ENCODE measurements around the gene MAGEC3. TPM values are rescaled to one million over a fixed set of nuclear protein-coding genes. Genes with fewer than 3 reads are reported as not detected.

Gene MAGEC3
- polyA plus RNA-seq, 1 donor (not counting 4 experiments of a cell fraction or from before 2014, with no cell fraction given), result not detected

DNA sequence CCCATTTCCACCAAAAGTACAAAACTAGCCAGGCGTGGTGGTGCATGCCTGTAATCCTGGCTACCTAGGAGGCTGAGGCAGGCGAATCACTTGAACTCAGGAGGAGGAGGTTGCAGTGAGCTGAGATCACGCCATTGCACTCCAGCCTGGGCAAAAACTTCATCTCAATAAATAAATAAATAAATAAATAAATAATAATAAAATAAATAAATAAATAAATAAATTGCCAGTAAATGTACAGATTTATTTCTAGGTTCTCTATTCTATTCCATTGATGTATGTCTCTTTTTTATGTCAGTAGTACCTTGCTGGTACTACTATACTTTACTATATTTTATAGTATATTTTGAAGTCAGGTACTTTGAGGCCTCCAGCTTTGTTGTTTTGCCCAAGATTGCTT is 109.2 kb downstream of the MAGEC3 start:
- H3K79me2 ChIP-seq (ENCODE audit: control insufficient read depth, insufficient read depth, low read length), result no peaks in the 10 kb centered on the region
- FAIRE-seq, result no peak

More for the DNA sequence above, 109.2 kb downstream of the MAGEC3 start:
- H3K9me3 ChIP-seq (ENCODE audit: control insufficient read depth, low read depth, low read length), result no peaks in the 10 kb centered on the region
- H3K27me3 ChIP-seq (ENCODE audit: control insufficient read depth, extremely low read depth, insufficient read depth, low read length), result no peaks in the 10 kb centered on the region
- TF ChIP-seq, protein P1, sequence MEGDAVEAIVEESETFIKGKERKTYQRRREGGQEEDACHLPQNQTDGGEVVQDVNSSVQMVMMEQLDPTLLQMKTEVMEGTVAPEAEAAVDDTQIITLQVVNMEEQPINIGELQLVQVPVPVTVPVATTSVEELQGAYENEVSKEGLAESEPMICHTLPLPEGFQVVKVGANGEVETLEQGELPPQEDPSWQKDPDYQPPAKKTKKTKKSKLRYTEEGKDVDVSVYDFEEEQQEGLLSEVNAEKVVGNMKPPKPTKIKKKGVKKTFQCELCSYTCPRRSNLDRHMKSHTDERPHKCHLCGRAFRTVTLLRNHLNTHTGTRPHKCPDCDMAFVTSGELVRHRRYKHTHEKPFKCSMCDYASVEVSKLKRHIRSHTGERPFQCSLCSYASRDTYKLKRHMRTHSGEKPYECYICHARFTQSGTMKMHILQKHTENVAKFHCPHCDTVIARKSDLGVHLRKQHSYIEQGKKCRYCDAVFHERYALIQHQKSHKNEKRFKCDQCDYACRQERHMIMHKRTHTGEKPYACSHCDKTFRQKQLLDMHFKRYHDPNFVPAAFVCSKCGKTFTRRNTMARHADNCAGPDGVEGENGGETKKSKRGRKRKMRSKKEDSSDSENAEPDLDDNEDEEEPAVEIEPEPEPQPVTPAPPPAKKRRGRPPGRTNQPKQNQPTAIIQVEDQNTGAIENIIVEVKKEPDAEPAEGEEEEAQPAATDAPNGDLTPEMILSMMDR (optimal IDR thresholded peaks at IDR 0.05 in 1 of 3, IDR thresholded peaks at IDR 0.05 in 1 of 3, conservative IDR thresholded peaks at IDR 0.05 in 1 of 3; ENCODE audit: extremely low read depth in 1 of 3, insufficient read depth in 2 of 3, low read length in 3 of 3), result no peak
- TF ChIP-seq EZH2 (IDR thresholded peaks at IDR 0.05; ENCODE audit: low read length), result no peak
- H4K20me1 ChIP-seq (ENCODE audit: control insufficient read depth, extremely low read depth, insufficient read depth, low read length), result no peaks in the 10 kb centered on the region
- DNase-seq (ENCODE audit: low read depth, low spot score), result no peak
- H3K4me3 ChIP-seq (ENCODE audit: control insufficient read depth in 2 of 3, extremely low read depth in 1 of 3, insufficient read depth in 2 of 3, low read depth in 1 of 3, low read length in 3 of 3), result no peak overlapping the region
- dilution Hi-C loops (cut with MboI; ENCODE audit: extremely low pct_ligation_motif_present, low sequenced_read_pairs), result no loop called here
- no peak overlapping the region for H2AFZ ChIP-seq (ENCODE audit: control insufficient read depth, low read length)
- no peaks in the 10 kb centered on the region for H3K4me1 ChIP-seq (ENCODE audit: control insufficient read depth, extremely low read depth, insufficient read depth, low read length)
- H3K9me1 ChIP-seq (ENCODE audit: control insufficient read depth, extremely low read depth, insufficient read depth, low read length), result no peaks in the 10 kb centered on the region
- no peak overlapping the region for H3K27ac ChIP-seq (ENCODE audit: control insufficient read depth, insufficient read depth, low read length)
- no peak overlapping the region for H3K9ac ChIP-seq (ENCODE audit: control insufficient read depth, extremely low read depth, insufficient read depth, low read length)
- H3K4me2 ChIP-seq (ENCODE audit: control insufficient read depth, extremely low read depth, insufficient read depth, low read depth, low read length), result no peak overlapping the region
- H3K36me3 ChIP-seq (ENCODE audit: control insufficient read depth in 2 of 2, extremely low read depth in 1 of 2, insufficient read depth in 2 of 2, low read length in 2 of 2), result no peaks in the 10 kb centered on the region

Other genes starting within 250 kb of the MAGEC3 start
- gene SPANXA2, start 248.6 kb upstream of the MAGEC3 start, polyA plus RNA-seq, result not detected in 3 replicates
- gene SPANXD, start 139.6 kb upstream of the MAGEC3 start, polyA plus RNA-seq, result not detected in 3 replicates
- not detected in 3 replicates for gene MAGEC1, start 65.6 kb downstream of the MAGEC3 start, polyA plus RNA-seq

Measured in keratinocyte (primary cell).